GM19240 (cell line): Measurements from ENCODE around the gene WDR33.

Experiments used
- DNase-seq: peaks from one replicate; pipeline ENCODE4 v3.0.0; 2011; ENCODE audit warnings: low spot score; ENCODE audit not compliant: insufficient read length

Gene WDR33

DNA sequence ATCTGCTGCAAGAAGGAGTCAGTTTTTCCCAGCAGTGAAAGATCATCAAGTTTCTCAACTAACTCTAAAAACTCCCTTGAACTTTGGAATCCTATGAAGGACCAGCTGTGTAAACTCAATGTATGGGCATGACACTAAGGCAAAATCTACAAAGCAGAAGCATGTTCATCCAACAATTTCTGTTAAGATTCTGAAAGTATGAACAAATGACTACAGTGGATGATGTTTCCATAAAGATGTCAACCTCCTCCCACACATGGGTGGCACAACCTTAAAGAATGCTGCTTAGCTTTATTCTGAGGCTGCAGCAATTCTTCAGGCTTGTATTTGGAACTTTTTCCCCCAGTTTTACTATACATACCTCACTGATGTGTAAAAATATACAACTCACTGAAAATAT lies 47.2 kb downstream of the WDR33 start:
- no peak for DNase-seq

- no peak for DNase-seq
These were observed 48.1 kb downstream of the WDR33 start for GRCh38 chr2:127762846-127763245.

GRCh38 chr2:127762441-127762840 lies 48.5 kb downstream of the WDR33 start:
- no peak for DNase-seq

GRCh38 chr2:127759931-127760330 lies 51.0 kb downstream of the WDR33 start:
- no peak for DNase-seq

DNA sequence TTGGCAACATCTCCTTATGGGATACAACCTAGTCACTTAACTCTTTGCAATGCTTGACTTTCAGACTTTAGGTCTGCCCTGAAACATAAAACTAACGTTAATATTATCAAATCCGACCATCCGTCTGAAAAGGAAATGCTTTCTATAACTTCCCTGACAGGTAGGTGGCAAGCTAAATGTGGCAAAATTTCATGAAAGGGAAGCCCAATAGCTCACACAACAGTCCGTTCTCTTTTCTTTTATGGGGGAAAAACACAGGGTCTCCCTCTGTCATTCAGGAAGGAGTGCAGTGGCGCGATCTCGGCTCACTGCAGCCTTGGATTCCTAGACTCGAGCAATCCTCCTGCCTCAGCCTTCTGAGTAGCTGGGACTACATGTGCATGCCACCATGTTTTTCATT lies 56.8 kb downstream of the WDR33 start:
- no peak for DNase-seq

- DNase-seq, result no peak
These were observed 57.6 kb downstream of the WDR33 start for GRCh38 chr2:127753374-127753773.

DNA sequence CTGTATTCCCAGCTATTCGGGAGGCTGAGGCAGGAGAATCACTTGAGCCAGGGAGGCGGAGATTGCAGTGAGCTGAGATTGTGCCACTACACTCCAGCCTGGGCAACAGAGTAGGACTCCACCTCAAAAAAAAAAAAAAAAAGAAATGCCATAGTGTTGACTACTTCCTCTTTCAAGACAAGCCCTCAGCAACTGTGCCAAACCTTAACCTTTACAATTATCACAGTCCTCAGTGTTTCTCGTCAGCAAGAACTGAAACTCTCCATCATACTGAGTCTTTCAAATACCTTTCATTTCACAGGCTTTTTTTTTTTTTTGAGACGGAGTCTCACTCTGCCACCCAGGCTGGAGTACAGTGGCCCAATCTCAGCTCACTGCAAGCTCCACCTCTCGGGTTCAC lies 61.4 kb downstream of the WDR33 start:
- DNase-seq, result peak; percentile 13

DNA sequence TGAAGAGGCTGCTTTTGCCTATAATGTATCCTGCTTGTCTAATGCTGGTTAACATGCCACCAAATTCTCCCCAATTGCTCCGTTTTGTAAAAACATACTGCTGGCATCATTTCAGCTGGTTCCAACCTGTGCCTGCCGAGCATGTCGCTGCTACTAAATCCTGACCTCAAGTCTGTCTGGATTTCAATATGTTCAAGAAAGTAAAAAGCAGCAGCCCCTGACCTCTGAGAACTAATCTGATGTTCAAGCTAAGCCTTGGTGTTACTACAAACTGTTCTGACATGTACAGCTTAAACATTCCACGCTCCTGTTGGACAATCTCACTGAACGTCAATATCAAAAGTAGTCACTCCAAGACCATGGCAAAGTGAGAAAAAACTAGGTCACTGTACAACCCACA lies 63.4 kb downstream of the WDR33 start:
- no peak for DNase-seq

GRCh38 chr2:127743477-127744026 lies 67.4 kb downstream of the WDR33 start:
- DNase-seq, result no peak

- DNase-seq, result no peak
These were observed 70.2 kb downstream of the WDR33 start for GRCh38 chr2:127740665-127741288.

DNA sequence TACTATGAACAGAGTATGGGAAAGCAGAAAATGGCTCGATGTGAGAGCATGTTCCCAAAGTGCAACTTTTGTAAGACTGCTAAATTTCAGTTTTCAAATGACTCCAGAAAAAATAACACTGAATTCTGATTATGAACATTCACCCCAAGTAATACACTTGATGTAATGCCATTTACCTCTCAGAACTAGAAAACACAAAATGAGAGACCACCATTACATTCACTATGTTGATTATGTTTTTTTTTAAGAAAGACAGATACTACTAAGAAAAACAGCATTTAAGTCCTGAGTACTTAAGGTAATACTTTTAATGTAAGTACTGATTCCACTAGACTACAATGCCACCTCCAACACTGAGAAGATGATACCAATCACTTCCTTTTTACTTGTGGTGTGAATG lies 71.2 kb downstream of the WDR33 start:
- DNase-seq, result no peak

GRCh38 chr2:127737892-127738291 lies 73.1 kb downstream of the WDR33 start:
- DNase-seq, result no peak

- DNase-seq, result no peak
These were observed 75.2 kb downstream of the WDR33 start for GRCh38 chr2:127735537-127736399.

- no peak for DNase-seq
These were observed 75.9 kb downstream of the WDR33 start for GRCh38 chr2:127735044-127735443.

GRCh38 chr2:127733816-127734537 lies 77.0 kb downstream of the WDR33 start:
- no peak for DNase-seq

DNA sequence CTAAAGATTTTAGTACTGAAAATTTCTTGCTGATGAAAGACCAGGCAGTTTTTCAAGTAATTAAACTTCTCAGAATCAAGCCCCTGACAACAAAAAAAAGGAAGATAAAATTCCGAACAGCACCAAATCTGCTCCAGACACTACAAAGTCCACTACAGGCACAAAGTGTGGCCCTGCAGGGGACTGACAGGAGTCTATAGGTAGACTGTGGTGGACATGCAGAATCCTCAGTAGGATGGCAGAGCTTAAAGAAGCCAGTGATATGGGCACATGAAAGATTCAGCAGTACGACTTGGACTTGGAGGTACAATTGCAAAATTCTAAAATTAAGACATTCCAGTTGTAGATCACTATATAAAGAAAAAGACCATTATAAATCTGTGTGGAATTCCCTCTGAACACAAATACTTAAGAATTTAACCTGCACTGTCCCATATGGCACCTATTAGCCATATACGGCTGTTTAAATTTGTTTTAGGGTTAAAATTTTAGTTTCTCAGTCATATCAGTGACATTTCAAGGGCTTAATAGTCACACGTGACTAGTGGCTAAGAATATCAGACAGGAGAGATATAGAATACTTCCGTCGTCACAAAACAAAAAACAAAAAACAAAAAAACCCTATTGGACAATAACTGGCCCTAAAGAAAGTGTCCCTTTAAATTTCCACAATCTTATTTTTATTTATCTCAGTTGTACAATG lies 77.7 kb downstream of the WDR33 start:
- DNase-seq, result no peak

- DNase-seq, result no peak
These were observed 84.7 kb downstream of the WDR33 start for GRCh38 chr2:127726158-127726880.

GRCh38 chr2:127722807-127723206 lies 88.2 kb downstream of the WDR33 start:
- DNase-seq, result no peak

DNA sequence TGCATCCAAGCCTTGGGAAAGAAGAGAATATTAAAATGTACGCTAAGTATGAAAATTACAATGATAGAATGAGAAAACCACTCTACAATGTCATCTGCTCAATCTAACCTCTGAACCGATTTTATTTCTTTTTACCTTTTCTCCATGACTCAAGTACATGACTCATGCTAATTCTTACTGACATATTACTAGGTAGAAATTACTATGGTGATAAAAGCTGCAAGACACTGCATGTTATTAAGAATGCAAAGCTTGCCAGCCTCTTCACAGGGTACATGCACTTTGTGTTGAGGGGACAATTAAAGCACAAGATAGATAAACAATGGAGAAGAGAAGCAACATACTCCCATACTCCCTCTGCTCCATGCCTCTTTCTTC lies 89.0 kb downstream of the WDR33 start:
- DNase-seq, result no peak

GRCh38 chr2:127721311-127721977 lies 89.5 kb downstream of the WDR33 start:
- DNase-seq, result no peak
